ENCODE data around the gene FRMPD4. TPM values are rescaled to one million over a fixed set of nuclear protein-coding genes. Genes with fewer than 3 reads are reported as not detected.
A peak's percentile ranks its signal among the peaks of the same experiment; 100 is the strongest.

The FRMPD4 gene
- total RNA-seq, 3 donors from 2014 or later = 0.06 to 3.4 (median 0.34) TPM

DNA sequence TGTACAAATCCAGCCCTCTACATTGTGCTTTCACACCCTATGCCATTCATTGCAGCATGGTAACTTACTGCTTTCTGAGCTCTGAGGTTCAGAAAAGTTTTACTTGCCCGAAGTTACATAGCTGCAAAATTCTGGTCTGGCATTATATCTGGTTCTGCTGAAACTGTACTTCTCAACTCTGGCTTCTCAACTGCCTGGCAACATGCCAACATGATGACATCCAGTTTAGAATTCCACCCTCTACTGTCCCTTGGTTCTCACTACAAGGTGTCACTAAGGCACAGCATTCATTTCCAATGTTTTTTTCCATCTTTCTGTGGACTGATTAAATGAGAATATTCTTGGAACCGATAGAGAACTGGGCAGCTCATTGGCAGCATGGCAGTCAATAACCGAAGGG, 410.1 kb downstream of the FRMPD4 start:
- ATAC-seq = no peak
- DNase-seq = no peak
- TF ChIP-seq, protein P1, sequence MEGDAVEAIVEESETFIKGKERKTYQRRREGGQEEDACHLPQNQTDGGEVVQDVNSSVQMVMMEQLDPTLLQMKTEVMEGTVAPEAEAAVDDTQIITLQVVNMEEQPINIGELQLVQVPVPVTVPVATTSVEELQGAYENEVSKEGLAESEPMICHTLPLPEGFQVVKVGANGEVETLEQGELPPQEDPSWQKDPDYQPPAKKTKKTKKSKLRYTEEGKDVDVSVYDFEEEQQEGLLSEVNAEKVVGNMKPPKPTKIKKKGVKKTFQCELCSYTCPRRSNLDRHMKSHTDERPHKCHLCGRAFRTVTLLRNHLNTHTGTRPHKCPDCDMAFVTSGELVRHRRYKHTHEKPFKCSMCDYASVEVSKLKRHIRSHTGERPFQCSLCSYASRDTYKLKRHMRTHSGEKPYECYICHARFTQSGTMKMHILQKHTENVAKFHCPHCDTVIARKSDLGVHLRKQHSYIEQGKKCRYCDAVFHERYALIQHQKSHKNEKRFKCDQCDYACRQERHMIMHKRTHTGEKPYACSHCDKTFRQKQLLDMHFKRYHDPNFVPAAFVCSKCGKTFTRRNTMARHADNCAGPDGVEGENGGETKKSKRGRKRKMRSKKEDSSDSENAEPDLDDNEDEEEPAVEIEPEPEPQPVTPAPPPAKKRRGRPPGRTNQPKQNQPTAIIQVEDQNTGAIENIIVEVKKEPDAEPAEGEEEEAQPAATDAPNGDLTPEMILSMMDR (IDR thresholded peaks at IDR 0.05) = no peak
- no peak overlapping the region for H3K4me3 ChIP-seq
- no peaks in the 10 kb centered on the region for H3K36me3 ChIP-seq (ENCODE audit: low read depth)
- no peaks in the 10 kb centered on the region for H3K4me1 ChIP-seq (ENCODE audit: low read depth)
- intact Hi-C loops (cut with DNase I, micrococcal nuclease) = no loop called here
- no peaks in the 10 kb centered on the region for H3K9me3 ChIP-seq

DNA sequence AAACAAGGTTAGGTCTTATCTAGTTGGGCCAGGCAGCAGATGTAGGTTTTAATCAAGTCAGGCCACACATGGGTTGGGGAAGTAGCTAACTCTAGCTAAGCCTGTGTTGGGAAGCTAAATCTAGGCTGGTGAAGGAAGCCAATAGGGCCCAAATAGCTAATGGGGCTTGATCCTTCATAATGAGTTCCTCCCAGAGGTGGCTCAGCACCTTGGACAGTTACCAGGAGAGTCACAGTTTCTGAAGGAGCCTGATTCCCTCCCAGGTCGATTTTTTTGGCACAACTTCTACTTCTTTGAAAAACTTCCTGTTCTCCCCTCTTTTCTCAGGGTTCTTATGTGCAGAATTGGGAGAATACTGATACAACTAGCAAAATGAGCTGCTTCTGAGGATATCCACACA, 410.5 kb downstream of the FRMPD4 start:
- DNase-seq (peak in 1 of 3 donors; percentile 1), ATAC-seq (no peak)
- H3K4me3 ChIP-seq = no peak overlapping the region
- H3K4me1 ChIP-seq (ENCODE audit: low read depth) = no peaks in the 10 kb centered on the region
- no peaks in the 10 kb centered on the region for H3K9me3 ChIP-seq
- intact Hi-C loops (cut with DNase I, micrococcal nuclease) = no loop called here
- H3K36me3 ChIP-seq (ENCODE audit: low read depth) = no peaks in the 10 kb centered on the region
- TF ChIP-seq, protein P1 (IDR thresholded peaks at IDR 0.05) = no peak

DNA sequence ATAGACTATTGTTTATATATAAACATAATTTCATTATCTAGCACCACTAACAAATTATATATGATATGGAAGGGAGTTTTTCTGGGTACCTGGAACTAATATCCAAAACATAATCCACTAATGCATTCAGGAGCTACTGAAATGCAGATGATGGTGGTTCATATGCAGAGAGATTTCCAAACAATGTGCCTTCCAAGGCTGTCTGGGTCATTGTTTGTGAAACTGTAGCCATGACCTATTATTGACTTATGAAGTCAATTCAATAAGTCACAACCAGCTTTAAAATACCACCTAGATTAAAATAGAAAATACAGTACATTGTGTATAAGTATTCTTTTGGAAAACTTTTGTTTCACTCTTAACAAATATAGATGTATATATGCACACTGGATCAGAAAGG, 415.9 kb downstream of the FRMPD4 start:
- Histone ChIP-seq H3K4me1 (ENCODE audit: low read depth) (no peaks in the 10 kb centered on the region), H3K36me3 (ENCODE audit: low read depth) (no peaks in the 10 kb centered on the region), H3K9me3 (no peaks in the 10 kb centered on the region), H3K4me3 (no peak overlapping the region)
- DNase-seq = no peak
- ATAC-seq = no peak
- intact Hi-C loops (cut with DNase I, micrococcal nuclease) = no loop called here
- TF ChIP-seq, protein P1 (IDR thresholded peaks at IDR 0.05) = no peak

DNA sequence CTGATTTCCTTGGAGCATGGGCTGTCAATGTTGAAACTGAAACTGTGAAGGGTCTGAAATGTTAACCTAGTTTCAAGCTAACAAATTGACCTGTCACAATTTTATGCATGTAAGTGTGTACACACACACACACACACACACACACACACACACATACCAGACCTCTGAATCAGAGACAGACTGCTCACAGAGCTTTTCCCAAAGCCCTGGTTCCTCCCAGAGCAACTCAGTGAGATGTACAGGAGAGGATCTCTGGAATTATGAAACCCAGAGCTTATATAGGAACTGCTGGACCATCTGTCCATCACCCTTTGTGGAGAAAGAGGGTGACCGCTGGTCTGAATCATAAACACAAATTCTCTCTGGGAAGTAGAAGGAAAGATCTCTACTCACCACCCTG, 424.8 kb downstream of the FRMPD4 start:
- DNase-seq (no peak), ATAC-seq (no peak)
- no peaks in the 10 kb centered on the region for H3K9me3 ChIP-seq
- H3K36me3 ChIP-seq (ENCODE audit: low read depth) = no peaks in the 10 kb centered on the region
- H3K4me1 ChIP-seq (ENCODE audit: low read depth) = no peaks in the 10 kb centered on the region
- TF ChIP-seq, protein P1 (IDR thresholded peaks at IDR 0.05) = no peak
- H3K4me3 ChIP-seq = no peak overlapping the region
- intact Hi-C loops (cut with DNase I, micrococcal nuclease) = no loop called here

DNA sequence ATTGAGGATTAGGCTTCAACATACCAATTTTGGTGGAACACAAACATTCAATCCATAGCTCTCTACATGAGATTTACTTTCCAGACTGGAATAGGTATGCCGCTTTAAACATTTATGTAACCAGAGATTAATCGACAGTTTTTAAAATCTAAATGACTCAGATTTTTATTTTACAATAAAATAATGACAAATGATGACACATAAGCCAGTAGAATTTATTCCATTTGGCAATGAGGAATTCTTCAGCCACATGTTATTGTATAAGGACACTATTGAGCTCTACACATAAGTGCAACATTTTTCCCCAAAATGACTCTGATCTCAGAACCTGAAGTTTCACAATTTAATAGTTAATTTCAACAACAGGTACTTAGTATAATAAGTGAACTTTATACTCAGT, 425.9 kb downstream of the FRMPD4 start:
- H3K36me3 ChIP-seq (ENCODE audit: low read depth) = no peaks in the 10 kb centered on the region
- no peak for ATAC-seq
- no peaks in the 10 kb centered on the region for H3K4me1 ChIP-seq (ENCODE audit: low read depth)
- no peaks in the 10 kb centered on the region for H3K9me3 ChIP-seq
- no peak overlapping the region for H3K4me3 ChIP-seq
- DNase-seq = no peak
- intact Hi-C loops (cut with DNase I, micrococcal nuclease) = no loop called here
- TF ChIP-seq, protein P1 (IDR thresholded peaks at IDR 0.05) = no peak

DNA sequence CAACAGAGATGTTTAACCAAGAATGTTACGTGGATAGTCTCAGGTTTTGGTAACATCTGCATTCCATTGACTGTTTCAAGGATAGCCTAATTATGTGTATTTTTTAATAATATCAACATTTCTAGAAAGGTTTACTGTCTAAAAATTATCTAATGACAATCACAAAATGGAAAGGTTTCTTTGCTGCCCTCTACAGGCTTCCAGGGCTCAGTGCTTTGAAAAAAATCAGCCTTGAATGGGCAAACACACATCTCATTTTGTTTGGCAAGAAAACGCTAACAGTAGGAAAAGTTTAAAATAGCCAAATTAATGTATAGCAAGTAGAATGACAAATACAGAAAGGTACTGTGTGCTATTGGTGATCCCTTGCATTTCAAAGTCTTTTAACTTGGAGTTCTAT, 429.6 kb downstream of the FRMPD4 start:
- DNase-seq = no peak

More for the DNA sequence above, 429.6 kb downstream of the FRMPD4 start:
- no peak for ATAC-seq
- no peaks in the 10 kb centered on the region for H3K36me3 ChIP-seq (ENCODE audit: low read depth)
- H3K9me3 ChIP-seq = no peaks in the 10 kb centered on the region
- no peak overlapping the region for H3K4me3 ChIP-seq
- intact Hi-C loops (cut with DNase I, micrococcal nuclease) = no loop called here
- TF ChIP-seq, protein P1 (IDR thresholded peaks at IDR 0.05) = no peak
- H3K4me1 ChIP-seq (ENCODE audit: low read depth) = no peaks in the 10 kb centered on the region
